ENCODE data around the gene PC. TPM values are rescaled to one million over a fixed set of nuclear protein-coding genes. Genes with fewer than 3 reads are reported as not detected.

Gene PC
- total and polyA plus RNA-seq, 9 of the 15 experiments (the other 6 are each of a cell fraction or from before 2014, with no cell fraction given) = 0.94 to 38.0 (median 8.7) TPM

DNA sequence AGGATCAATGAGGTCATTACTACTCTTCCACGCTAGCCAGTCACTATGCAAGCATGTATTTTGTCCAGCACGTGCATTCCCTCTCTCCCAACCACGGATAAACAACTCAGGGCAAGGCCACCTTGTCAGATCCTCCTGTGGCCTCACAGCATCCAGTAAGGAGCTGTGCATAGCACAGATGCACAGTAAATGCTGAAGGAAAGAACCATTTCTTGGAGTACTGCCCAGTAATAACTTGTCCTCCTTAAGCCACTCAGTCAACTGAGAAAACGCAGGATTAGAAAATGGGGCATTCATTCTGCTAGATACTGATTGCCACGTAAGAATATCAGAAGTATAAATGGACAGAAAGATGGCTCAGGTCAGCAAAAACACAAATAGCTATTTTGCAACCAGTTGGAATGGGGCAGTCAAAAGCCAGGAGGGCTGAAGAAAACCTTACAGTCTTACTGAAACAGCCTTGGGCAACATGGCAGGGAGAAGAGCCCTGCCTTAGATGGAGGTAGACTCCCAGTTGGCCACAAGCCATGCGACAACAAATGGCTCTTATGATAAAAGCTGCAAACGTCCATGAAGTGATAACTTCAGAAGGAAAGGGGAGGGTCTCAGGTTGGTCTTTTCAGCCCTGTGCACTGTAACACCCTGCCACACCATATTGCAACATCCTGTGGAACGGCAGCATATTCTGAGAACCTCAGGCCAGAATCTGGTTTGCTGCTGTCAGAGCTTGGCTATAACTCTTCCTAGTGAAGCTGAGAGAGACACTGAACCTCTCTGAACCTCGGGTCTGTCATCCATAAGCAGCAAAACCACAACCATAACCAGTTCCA lies 23.0 kb downstream of the PC start (continued):
- TF ChIP-seq ZNF586 (CRISPR knock-in tag; conservative IDR thresholded peaks at IDR 0.05) = no peak
- TF ChIP-seq SMARCE1 (IDR thresholded peaks at IDR 0.05) = peak; percentile 40; the same call in 1 of the 2 replicates
- no peak for TF ChIP-seq SRSF3 (IDR thresholded peaks at IDR 0.05; ENCODE audit: insufficient read depth, low read length)
- no peak for TF ChIP-seq E2F3 (CRISPR knock-in tag; IDR thresholded peaks at IDR 0.05)
- TF ChIP-seq, protein P1, sequence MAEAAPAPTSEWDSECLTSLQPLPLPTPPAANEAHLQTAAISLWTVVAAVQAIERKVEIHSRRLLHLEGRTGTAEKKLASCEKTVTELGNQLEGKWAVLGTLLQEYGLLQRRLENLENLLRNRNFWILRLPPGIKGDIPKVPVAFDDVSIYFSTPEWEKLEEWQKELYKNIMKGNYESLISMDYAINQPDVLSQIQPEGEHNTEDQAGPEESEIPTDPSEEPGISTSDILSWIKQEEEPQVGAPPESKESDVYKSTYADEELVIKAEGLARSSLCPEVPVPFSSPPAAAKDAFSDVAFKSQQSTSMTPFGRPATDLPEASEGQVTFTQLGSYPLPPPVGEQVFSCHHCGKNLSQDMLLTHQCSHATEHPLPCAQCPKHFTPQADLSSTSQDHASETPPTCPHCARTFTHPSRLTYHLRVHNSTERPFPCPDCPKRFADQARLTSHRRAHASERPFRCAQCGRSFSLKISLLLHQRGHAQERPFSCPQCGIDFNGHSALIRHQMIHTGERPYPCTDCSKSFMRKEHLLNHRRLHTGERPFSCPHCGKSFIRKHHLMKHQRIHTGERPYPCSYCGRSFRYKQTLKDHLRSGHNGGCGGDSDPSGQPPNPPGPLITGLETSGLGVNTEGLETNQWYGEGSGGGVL (CRISPR knock-in tag; IDR thresholded peaks at IDR 0.05) = no peak
- TF ChIP-seq TEAD1 (CRISPR knock-in tag; IDR thresholded peaks at IDR 0.05) = no peak
- no peak for TF ChIP-seq ZKSCAN3 (CRISPR knock-in tag; IDR thresholded peaks at IDR 0.05)
- TF ChIP-seq, protein P2, sequence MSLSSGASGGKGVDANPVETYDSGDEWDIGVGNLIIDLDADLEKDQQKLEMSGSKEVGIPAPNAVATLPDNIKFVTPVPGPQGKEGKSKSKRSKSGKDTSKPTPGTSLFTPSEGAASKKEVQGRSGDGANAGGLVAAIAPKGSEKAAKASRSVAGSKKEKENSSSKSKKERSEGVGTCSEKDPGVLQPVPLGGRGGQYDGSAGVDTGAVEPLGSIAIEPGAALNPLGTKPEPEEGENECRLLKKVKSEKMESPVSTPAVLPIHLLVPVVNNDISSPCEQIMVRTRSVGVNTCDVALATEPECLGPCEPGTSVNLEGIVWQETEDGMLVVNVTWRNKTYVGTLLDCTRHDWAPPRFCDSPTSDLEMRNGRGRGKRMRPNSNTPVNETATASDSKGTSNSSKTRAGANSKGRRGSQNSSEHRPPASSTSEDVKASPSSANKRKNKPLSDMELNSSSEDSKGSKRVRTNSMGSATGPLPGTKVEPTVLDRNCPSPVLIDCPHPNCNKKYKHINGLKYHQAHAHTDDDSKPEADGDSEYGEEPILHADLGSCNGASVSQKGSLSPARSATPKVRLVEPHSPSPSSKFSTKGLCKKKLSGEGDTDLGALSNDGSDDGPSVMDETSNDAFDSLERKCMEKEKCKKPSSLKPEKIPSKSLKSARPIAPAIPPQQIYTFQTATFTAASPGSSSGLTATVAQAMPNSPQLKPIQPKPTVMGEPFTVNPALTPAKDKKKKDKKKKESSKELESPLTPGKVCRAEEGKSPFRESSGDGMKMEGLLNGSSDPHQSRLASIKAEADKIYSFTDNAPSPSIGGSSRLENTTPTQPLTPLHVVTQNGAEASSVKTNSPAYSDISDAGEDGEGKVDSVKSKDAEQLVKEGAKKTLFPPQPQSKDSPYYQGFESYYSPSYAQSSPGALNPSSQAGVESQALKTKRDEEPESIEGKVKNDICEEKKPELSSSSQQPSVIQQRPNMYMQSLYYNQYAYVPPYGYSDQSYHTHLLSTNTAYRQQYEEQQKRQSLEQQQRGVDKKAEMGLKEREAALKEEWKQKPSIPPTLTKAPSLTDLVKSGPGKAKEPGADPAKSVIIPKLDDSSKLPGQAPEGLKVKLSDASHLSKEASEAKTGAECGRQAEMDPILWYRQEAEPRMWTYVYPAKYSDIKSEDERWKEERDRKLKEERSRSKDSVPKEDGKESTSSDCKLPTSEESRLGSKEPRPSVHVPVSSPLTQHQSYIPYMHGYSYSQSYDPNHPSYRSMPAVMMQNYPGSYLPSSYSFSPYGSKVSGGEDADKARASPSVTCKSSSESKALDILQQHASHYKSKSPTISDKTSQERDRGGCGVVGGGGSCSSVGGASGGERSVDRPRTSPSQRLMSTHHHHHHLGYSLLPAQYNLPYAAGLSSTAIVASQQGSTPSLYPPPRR (CRISPR knock-in tag; IDR thresholded peaks at IDR 0.05; ENCODE audit: borderline replicate concordance) = no peak
- no peak; the same call in 1 of the 2 replicates for TF ChIP-seq HCFC1 (IDR thresholded peaks at IDR 0.05; ENCODE audit: low read depth, low read length)
- TF ChIP-seq ZNF77 (CRISPR knock-in tag; IDR thresholded peaks at IDR 0.05) = no peak
- TF ChIP-seq HDGF (IDR thresholded peaks at IDR 0.05) = no peak
- TF ChIP-seq CBFA2T2 (conservative IDR thresholded peaks at IDR 0.05) = peak; percentile 64
- TF ChIP-seq BCOR (IDR thresholded peaks at IDR 0.05) = no peak
- 0 out of 2 replicates have a peak, but pooled peaks have one; percentile 42 for TF ChIP-seq MTA2 (IDR thresholded peaks at IDR 0.05; ENCODE audit: low read depth)
- TF ChIP-seq ZFPM2 (CRISPR knock-in tag; IDR thresholded peaks at IDR 0.05) = no peak
- TF ChIP-seq PHF8 (IDR thresholded peaks at IDR 0.05; ENCODE audit: borderline replicate concordance, low read length) = no peak
- TF ChIP-seq ZNF24 (IDR thresholded peaks at IDR 0.05) = no peak
- TF ChIP-seq NR1H2 (CRISPR knock-in tag; IDR thresholded peaks at IDR 0.05) = no peak
- no peak for TF ChIP-seq ZNF274 (IDR thresholded peaks at IDR 0.05; ENCODE audit: borderline replicate concordance, low read depth, low read length)
- TF ChIP-seq, protein P3, sequence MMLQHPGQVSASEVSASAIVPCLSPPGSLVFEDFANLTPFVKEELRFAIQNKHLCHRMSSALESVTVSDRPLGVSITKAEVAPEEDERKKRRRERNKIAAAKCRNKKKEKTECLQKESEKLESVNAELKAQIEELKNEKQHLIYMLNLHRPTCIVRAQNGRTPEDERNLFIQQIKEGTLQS (IDR thresholded peaks at IDR 0.05) = peak; percentile 72
- TF ChIP-seq, protein P3 (CRISPR knock-in tag; conservative IDR thresholded peaks at IDR 0.05) = no peak
- no peak for TF ChIP-seq RBM25 (IDR thresholded peaks at IDR 0.05; ENCODE audit: low read depth, low read length, severe bottlenecking)
- no peak for TF ChIP-seq NELFE (IDR thresholded peaks at IDR 0.05; ENCODE audit: insufficient read depth, insufficient read length)
